Endometrium (tissue), 2 donors: ENCODE results near the gene C16orf74.

Experiments used
- FAIRE-seq: peaks from 2 replicates; lab custom pipeline; 2012; peaks lifted over from hg19 to GRCh38; lab: Jason Lieb, UNC
- donor health status: control.
- donor health status: control.

The C16orf74 gene

DNA sequence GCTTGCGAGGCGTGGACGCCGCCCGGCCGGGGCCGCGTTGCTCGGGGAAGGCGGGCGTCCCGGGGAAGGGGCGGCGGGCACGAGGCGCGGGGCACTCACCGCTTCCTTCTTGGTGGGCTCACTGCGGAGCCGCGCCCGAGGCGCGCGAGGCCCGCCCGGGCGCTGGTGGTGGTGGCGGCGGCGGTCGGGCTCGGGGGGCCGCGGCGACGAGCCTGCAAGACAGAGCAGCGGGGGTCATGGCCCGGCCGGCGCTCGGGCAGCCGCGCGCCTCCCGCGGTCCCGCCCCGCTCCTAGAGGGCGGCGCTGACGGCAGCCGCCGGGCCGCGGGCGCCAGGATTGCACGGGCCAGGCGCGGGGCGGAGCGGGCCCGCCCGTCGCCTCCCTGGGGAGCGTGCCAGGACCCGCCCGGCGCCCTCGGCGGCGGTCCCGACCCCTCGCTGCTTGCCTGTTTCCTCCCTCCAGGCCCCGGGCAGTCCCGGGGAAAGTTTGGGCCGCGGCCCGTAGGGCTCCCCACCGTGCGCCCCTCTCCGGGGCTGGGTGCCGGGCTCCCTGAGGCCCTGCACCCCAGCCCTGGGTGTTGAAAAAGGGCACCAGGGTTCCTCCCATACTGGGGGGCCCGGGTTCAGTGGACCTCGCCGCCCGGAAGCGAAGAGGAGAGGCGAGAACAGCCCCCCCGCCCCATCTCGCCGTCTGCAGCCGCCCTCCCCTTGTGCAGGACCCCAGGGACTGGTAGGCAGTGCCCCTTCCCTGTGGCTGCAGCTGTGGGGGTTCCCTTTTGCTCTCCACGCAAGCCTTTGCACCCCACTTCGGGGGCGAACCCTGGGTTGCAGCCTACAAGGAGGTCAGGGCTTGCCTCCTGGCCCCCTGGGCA, at the start of gene C16orf74:
Gene C16orf74, minus strand, starts transcription at position 270 of the 871 bp plus-strand sequence. CDS start 15,879 bp downstream, outside the sequence.
- FAIRE-seq = no peak

GRCh38 chr16:85800321-85800669, 49.4 kb upstream of the C16orf74 start:
- no peak for FAIRE-seq

DNA sequence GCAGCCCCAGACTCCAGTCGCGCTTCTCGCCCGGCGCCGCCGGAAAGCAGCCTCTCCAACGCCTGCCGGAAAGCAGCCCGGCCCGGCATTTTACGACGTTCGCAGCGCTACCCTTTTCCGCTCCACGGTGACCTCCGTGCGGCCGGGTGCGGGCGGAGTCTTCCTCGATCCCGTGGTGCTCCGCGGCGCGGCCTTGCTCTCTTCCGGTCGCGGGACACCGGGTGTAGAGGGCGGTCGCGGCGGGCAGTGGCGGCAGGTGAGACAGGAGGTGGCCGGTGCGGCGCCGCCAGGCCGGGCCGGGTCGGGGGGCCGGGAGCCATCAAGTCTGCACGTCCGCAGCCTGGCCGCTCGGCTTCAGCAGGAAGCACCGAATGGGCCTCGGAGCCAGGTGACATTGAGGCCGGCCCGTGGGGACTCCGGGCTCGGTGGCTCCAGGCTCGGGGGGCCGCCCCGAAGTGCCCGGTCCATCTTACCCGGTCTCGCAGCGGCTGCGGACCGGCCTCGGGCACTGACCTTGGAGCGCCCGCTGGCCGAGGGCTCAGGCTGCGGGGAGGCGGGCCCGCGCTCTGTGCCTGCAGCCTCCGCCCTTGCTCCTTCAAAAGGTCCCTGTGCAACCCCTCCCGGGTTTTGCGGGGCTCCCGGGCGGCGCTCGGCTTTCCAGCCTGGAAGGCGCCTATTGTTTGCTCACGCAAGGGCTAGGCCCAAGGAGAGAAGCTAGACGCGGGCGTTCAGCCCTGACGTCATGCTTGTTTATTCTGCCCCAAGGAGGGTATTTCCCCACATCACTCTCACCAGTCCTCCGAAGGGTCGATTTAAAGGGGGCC, 48.8 kb upstream of the C16orf74 start, which contains the start of the genes COX4I1 and EMC8:
Gene COX4I1, plus strand, starts transcription at position 199 of the 824 bp plus-strand sequence. CDS start 1,511 bp downstream, outside the sequence.
Gene EMC8, minus strand, starts transcription at position 48 of the 824 bp plus-strand sequence. CDS start 249 bp downstream, outside the sequence.
- FAIRE-seq = no peak

DNA sequence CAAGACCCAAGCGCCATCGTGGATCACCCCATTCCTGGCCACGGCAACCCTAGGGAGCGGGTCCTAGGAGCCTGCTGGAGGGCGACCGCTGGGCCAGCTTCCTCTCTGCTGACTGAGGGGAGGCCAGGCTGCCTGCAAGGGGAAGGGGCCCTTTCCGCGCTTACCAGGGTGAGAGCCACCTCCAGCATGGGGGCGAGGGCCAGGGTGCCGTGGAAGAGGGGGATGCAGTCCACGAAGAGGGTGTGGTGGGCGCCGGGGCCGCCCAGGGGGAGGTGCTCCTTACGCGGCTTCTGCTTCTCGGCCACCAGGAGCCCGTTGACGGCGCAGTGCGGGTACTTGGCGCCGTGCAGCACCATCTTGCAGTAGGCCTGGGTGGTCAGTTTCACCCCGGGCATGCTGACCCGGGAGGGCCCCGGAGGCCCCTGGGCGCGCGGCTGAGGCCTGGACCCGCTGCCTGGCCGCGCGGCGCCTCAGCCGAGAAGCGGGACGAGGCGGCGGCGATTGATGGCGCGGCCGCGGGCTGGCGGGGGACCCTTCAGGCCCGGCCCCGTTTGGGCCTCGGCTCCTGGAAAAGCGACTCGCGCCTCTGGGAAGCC, 48.1 kb upstream of the C16orf74 start:
- FAIRE-seq = no peak

DNA sequence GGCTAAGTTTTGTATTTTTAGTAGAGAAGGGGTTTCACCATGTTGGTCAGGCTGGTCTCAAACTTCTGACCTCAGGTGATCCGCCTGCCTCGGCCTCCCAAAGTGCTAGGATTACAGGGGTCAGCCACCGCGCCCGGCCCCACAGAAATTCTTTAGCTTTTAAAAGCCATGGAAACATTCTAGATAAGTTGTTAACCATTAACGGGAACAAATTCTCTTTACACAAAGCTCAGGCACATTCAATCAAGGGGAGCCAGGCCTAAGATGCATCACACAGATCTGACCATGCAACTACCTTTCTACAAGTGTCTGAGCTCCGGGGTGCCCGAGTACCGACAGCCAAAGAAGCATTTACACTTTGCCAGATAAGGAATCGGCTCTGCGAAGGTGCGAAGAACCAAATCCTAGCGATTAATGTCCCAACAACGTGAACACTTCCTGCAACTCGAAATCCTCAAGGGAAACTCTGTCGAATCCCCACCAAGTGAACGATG, 47.4 kb upstream of the C16orf74 start:
- no peak for FAIRE-seq

DNA sequence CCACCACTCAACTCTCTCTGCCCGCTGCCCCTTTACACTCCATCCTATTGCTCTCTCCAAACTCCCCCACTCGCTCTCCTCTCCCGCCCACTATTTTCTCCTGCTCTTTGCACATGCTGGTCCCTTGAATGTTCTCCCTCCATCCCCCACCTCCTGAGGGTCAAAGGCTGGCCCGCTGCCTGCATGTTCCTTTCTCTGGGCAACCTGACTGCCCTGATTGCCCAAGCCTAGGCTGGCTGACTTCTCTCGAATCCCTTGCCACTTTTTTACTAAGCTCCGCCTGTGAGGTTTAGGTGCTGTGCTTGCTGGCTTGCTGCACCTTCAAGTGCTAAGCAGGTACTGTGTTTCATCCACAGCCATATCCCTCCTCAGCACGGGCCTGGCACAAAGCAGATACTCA, 45.7 kb upstream of the C16orf74 start:
- no peak for FAIRE-seq

DNA sequence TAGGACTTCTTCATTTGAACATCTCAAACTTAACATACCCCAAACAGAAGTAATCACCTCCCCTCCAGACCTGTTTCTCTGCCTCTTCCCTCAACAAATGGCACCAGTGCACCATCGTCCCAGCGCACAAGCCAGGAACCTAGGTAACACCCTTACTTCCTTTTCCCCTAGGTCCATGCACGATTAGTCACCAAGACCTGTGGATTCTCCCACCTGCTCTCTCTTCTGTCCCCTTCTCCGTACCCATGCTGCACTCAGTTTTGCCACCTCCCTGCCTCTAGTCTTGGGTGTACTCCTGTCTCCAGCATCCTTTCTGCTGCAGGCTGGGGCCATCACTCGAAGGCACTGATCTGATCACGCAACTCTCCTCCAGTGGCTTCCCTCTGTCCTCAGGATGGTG, 45.3 kb upstream of the C16orf74 start:
- no peak for FAIRE-seq

DNA sequence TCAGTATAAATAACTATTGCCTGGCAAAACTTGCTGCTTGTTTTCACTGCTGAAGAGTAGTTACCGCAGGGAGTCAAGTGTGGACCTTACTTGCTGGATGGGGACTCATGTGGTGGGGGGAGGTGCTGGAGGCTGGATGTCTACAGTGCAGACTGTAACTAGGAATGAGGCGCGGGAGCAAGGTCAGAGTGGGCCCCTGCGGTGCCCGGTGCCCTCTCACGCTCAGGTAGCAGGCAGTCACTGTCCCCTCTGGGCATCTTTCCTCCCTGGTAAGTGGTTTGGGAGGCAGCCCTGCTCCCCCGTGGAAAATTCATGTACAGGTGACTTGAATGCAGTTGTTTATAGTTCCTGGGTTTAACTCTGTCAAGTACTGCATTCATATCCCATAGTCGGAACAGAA, 43.8 kb upstream of the C16orf74 start:
- FAIRE-seq = no peak

DNA sequence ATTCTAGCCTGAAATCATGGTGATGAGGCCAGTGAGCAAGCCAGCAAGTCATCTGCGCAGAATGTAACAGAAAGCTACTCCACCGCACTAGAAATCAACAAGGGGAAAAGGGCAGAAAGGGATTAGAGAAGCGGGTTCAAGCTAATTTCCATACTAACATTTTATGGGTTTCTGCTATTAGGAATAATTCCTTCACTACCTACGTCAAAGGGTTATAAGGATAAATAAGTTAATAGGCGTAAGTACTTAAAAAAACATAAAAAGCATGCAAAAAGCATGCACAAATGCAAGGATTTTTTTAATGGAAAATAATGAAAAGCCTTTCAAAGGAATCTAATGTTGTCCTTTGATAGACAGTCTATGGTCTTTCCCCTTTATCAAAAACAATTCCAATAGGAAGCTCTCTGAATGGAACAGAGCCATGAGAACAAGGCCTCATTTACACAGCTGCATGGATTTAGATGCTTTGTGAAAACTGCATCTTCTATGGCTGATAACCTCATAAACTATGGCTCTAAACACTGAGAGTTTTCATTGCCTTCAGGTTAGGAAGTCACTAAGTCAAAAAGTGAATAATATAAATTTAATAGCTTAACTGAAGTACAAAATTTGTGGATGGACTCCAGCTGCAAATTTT, 42.9 kb upstream of the C16orf74 start:
- FAIRE-seq = no peak

GRCh38 chr16:85789773-85790172, 38.9 kb upstream of the C16orf74 start:
- no peak for FAIRE-seq

- no peak for FAIRE-seq
Measured at GRCh38 chr16:85788819-85789218, 37.9 kb upstream of the C16orf74 start.

DNA sequence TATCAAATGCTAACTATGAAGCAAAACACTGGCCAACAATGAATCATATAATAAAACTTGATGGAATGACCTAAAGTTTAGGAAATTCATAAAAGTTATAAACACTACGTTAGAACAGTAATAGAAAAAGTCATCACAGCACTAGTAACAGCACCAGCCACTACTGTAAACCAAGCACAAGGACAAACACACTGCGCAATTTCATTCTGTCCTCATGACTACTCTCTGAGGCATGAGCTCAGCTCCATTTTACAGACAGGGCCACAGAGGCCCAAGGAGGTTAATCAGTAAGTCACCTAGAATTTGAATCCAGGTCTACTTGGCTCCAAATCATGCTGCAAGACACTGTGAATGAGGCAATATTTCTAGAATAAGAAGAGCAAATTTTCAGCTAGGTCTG, 35.0 kb upstream of the C16orf74 start:
- FAIRE-seq = no peak

- FAIRE-seq = no peak
Measured at GRCh38 chr16:85784813-85785212, 33.9 kb upstream of the C16orf74 start.

GRCh38 chr16:85783441-85783840, 32.5 kb upstream of the C16orf74 start:
- no peak for FAIRE-seq

DNA sequence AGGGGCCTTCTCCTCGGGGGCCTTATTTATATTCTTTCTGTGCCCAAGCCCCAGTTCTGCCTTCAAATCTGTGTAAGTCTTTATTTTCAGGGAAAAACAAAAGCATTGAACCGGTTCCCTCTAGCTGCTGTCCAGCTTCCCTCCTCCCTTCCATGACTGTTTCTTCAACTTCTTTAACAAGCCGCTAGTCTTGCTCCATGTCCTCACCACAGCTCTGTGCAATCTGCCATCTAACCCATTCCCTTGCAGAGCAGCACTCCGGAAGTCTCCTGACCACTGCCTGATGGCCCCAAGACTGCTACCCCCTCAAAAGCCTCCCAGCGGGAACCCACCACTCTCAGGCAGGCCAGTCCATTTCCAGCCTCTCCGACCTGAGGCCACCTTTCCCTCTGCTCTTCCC, 31.6 kb upstream of the C16orf74 start:
- no peak for FAIRE-seq

DNA sequence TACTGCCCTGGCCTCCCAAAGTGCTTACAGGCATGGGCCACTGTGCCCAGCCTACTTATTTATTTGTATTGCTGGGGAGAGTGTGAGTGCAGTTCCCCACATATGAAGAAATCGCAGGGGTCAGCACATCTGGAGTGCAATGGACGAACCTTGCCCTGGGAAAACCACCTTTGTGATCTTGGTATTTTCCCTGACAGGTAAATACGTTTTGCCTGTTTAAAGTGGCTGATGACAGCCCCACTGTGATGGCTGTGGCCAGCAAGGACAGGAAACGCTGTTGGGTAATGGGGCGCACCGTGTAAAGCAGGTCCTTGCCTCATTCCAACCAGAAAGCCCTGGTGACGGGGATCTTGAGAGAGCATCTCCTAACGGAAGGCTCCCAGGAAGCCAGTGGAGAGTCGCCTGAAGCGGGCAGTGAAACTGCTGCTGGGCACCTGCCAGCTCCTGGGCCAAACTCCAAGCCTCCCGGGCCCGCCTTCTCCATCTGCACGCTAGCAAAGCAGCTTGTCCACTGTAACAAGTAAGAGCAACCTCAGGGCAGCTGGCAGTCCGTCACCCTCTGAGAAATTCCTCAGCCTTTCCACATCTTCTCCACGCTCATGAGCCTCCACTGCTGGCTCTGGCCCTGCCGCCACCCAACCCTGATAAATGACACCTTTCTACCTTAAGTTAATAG, 30.9 kb upstream of the C16orf74 start:
- FAIRE-seq = no peak

GRCh38 chr16:85781156-85781555, 30.3 kb upstream of the C16orf74 start:
- no peak for FAIRE-seq

GRCh38 chr16:85780281-85780680, 29.4 kb upstream of the C16orf74 start:
- no peak for FAIRE-seq

DNA sequence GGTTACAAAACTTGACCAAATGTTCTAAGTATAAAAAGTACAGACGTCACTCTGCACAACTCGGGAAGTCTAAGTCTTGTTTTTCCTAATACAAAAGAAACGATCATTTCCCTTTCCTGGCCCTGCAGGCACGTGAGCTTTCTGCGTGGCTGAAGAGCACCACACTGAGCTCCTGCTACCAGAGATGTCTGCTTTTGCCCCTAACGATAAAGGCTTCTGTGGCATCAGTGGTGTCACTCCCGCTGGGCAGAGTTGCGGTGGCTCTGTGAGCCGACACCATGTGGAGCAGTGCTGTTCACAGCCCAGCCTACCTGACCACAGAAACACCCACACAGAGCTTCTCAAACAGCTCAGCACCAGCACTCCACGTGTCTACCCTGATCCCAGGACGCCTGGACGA, 28.0 kb upstream of the C16orf74 start:
- no peak for FAIRE-seq

- no peak for FAIRE-seq
Measured at GRCh38 chr16:85777583-85778310, 26.9 kb upstream of the C16orf74 start.

- FAIRE-seq = no peak
Measured at GRCh38 chr16:85774811-85775210, 23.9 kb upstream of the C16orf74 start.
